H1 (cell line): ENCODE data around the gene GRIK2. TPM values are rescaled to one million over a fixed set of nuclear protein-coding genes. Genes with fewer than 3 reads are reported as not detected.

ENCODE experiments used
- CTCF ChIA-PET: fragments of 300-600 bp; sonication (Branson Sonifier 250); formaldehyde crosslinking; loops from one replicate; lab custom pipeline; 2021; ENCODE audit not compliant: partially characterized antibody; lab: Charles Lee
- POLR2A ChIA-PET: fragments of 300-600 bp; sonication (Branson Sonifier 250); formaldehyde crosslinking; loops from one replicate; lab custom pipeline; 2021; ENCODE audit warnings: inconsistent platforms; ENCODE audit not compliant: partially characterized antibody; lab: Charles Lee
- DNase-seq, 2 experiments: peaks; one replicate each; pipeline versions ENCODE4 v3.0.0 to v3.0.0-alpha.2; 2010 to 2022; ENCODE audit warnings: low spot score in 2 of 2, low read depth in 1 of 2, mixed read lengths in 1 of 2
- FAIRE-seq: peaks from 2 replicates; lab custom pipeline; 2011; peaks lifted over from hg19 to GRCh38; lab: Jason Lieb, UNC
- H2AFZ ChIP-seq: 2 replicates; pipeline ENCODE4 v1.8.1; 2012; ENCODE audit warnings: low read length, inconsistent platforms
- H2AK5ac ChIP-seq: 2 replicates; pipeline ENCODE4 v1.6.1; 2013; ENCODE audit warnings: low read depth, low read length
- H2BK120ac ChIP-seq: replicated peaks from 2 replicates; pipeline ENCODE3; 2013; ENCODE audit warnings: low read depth, low read length, inconsistent platforms
- H2BK12ac ChIP-seq: 2 replicates; pipeline ENCODE4 v1.6.1; 2013; ENCODE audit warnings: low read depth, low read length
- H2BK15ac ChIP-seq: 2 replicates; pipeline ENCODE4 v1.6.1; 2013; ENCODE audit warnings: low read length
- H2BK20ac ChIP-seq: 2 replicates; pipeline ENCODE4 v1.6.1; 2013; ENCODE audit warnings: low read length
- H2BK5ac ChIP-seq: 2 replicates; pipeline ENCODE4 v1.6.1; 2013; ENCODE audit warnings: low read depth, low read length
- H3K14ac ChIP-seq: 2 replicates; pipeline ENCODE4 v1.6.1; 2013; ENCODE audit warnings: inconsistent platforms; ENCODE audit not compliant: insufficient read length
- H3K18ac ChIP-seq: 2 replicates; pipeline ENCODE4 v1.6.1; 2013; ENCODE audit warnings: low read length; ENCODE audit errors: extremely low read depth
- H3K23ac ChIP-seq: 2 replicates; pipeline ENCODE4 v1.6.1; 2013; ENCODE audit warnings: inconsistent platforms; ENCODE audit not compliant: insufficient read length
- H3K23me2 ChIP-seq: 2 replicates; pipeline ENCODE4 v1.6.1; 2013; ENCODE audit warnings: low read depth, low read length
- H3K27ac ChIP-seq: 2 replicates; pipeline ENCODE4 v1.6.1; 2011; ENCODE audit warnings: low read depth, low read length, inconsistent platforms
- H3K27me3 ChIP-seq, 4 experiments: replicated peaks in 1 of 4; 1 replicate in 1 of 4; 2 replicates in 3 of 4; pipeline versions ENCODE4 v1.6.1 to v1.8.1; 2011 to 2013; ENCODE audit warnings: low read length in 3 of 4, mild to moderate bottlenecking in 3 of 4, inconsistent platforms in 2 of 4, mixed read lengths in 2 of 4, moderate library complexity in 1 of 4; ENCODE audit not compliant: control insufficient read depth in 3 of 4, insufficient read depth in 3 of 4; ENCODE audit errors: extremely low read depth in 1 of 4
- H3K36me3 ChIP-seq, 4 experiments: 2 replicates each; pipeline versions ENCODE4 v1.6.1 to v1.8.1; 2011 to 2013; ENCODE audit warnings: mild to moderate bottlenecking in 4 of 4, low read length in 3 of 4, moderate library complexity in 2 of 4, control low read depth in 1 of 4, inconsistent platforms in 1 of 4; ENCODE audit not compliant: insufficient read depth in 4 of 4, control insufficient read depth in 2 of 4
- H3K4ac ChIP-seq: replicated peaks from 2 replicates; pipeline ENCODE3; 2013; ENCODE audit warnings: low read length, low read depth, mixed read lengths, inconsistent platforms; ENCODE audit not compliant: insufficient read length
- H3K4me1 ChIP-seq, 4 experiments: replicated peaks in 1 of 4; 1 replicate in 1 of 4; 2 replicates in 3 of 4; pipeline versions ENCODE4 v1.6.1 to v1.8.1; 2011 to 2013; ENCODE audit warnings: low read length in 3 of 4, inconsistent platforms in 2 of 4, mixed read lengths in 1 of 4; ENCODE audit not compliant: insufficient read depth in 4 of 4, control insufficient read depth in 3 of 4
- H3K4me2 ChIP-seq, 2 experiments: 2 replicates each; pipeline versions ENCODE4 v1.6.1 to v1.8.1; 2011 to 2013; ENCODE audit warnings: low read depth in 2 of 2, low read length in 2 of 2, control low read depth in 1 of 2, inconsistent platforms in 1 of 2, mild to moderate bottlenecking in 1 of 2; ENCODE audit not compliant: insufficient read depth in 1 of 2
- H3K4me3 ChIP-seq, 4 experiments: fragments of 200-600, 300-600 bp in 1 of 4; sonication (generic), shearing (Covaris generic), sonication (Bioruptor Twin) in 1 of 4; 2 replicates each; pipeline versions ENCODE4 v1.5.1 to v1.8.1; 2011 to 2016; ENCODE audit warnings: low read length in 4 of 4, low read depth in 3 of 4, control low read depth in 2 of 4, inconsistent platforms in 2 of 4, mild to moderate bottlenecking in 2 of 4, mixed read lengths in 1 of 4, moderate library complexity in 1 of 4; ENCODE audit not compliant: insufficient read depth in 2 of 4; ENCODE audit errors: extremely low read depth in 1 of 4
- H3K56ac ChIP-seq: replicated peaks from 2 replicates; pipeline ENCODE3; 2013; ENCODE audit warnings: low read depth, mild to moderate bottlenecking, mixed read lengths, low read length, inconsistent platforms; ENCODE audit not compliant: insufficient read length
- H3K79me1 ChIP-seq: 2 replicates; pipeline ENCODE4 v1.6.1; 2013; ENCODE audit warnings: low read depth, low read length, control low read depth
- H3K79me2 ChIP-seq, 2 experiments: 2 replicates each; pipeline versions ENCODE4 v1.6.1 to v1.8.1; 2012 to 2013; ENCODE audit warnings: low read length in 2 of 2, mild to moderate bottlenecking in 2 of 2, inconsistent platforms in 1 of 2; ENCODE audit not compliant: insufficient read depth in 2 of 2, control insufficient read depth in 1 of 2
- H3K9ac ChIP-seq, 4 experiments: replicated peaks in 1 of 4; 1 replicate in 1 of 4; 2 replicates in 3 of 4; pipeline versions ENCODE4 v1.6.1 to v1.8.1; 2011 to 2013; ENCODE audit warnings: low read depth in 3 of 4, low read length in 3 of 4, control low read depth in 2 of 4, mild to moderate bottlenecking in 2 of 4, moderate library complexity in 2 of 4, inconsistent platforms in 1 of 4; ENCODE audit errors: extremely low read depth in 1 of 4
- H3K9me3 ChIP-seq, 2 experiments: 2 replicates each; pipeline versions ENCODE4 v1.6.1 to v1.8.1; 2012 to 2013; ENCODE audit warnings: mild to moderate bottlenecking in 2 of 2, moderate library complexity in 2 of 2, control low read depth in 1 of 2, inconsistent platforms in 1 of 2, low read depth in 1 of 2, low read length in 1 of 2, mixed read lengths in 1 of 2; ENCODE audit not compliant: insufficient read depth in 2 of 2
- H4K20me1 ChIP-seq, 2 experiments: replicated peaks in 1 of 2; 2 replicates each; pipeline versions ENCODE3 to v1.8.1; 2011 to 2013; ENCODE audit warnings: inconsistent platforms in 2 of 2, low read length in 2 of 2, mild to moderate bottlenecking in 1 of 2; ENCODE audit not compliant: insufficient read depth in 2 of 2, control insufficient read depth in 1 of 2
- H4K5ac ChIP-seq: 2 replicates; pipeline ENCODE4 v1.6.1; 2013; ENCODE audit warnings: low read length, low read depth, mixed read lengths, inconsistent platforms; ENCODE audit not compliant: insufficient read length
- H4K8ac ChIP-seq: 2 replicates; pipeline ENCODE4 v1.8.0; 2013; ENCODE audit warnings: mild to moderate bottlenecking, moderate library complexity, low read length, inconsistent platforms; ENCODE audit not compliant: insufficient read depth; ENCODE audit errors: extremely low read depth
- H4K91ac ChIP-seq: replicated peaks from 2 replicates; pipeline ENCODE3; 2013; ENCODE audit warnings: low read length, mixed read lengths, inconsistent platforms; ENCODE audit not compliant: insufficient read length
- FOSL1 ChIP-seq: IDR thresholded peaks from 2 replicates; pipeline ENCODE4 v1.6.1; 2011; ENCODE audit warnings: mild to moderate bottlenecking, low read depth, low read length, moderate library complexity; ENCODE audit not compliant: insufficient read depth
- JUND ChIP-seq: IDR thresholded peaks from 2 replicates; pipeline ENCODE4 v1.6.1; 2011; ENCODE audit warnings: mild to moderate bottlenecking, improper control_type of control experiment, low read length
- MAFK ChIP-seq: IDR thresholded peaks from 2 replicates; pipeline ENCODE4 v1.6.1; 2012; ENCODE audit warnings: low read depth, mild to moderate bottlenecking, improper control_type of control experiment, low read length
- TAF1 ChIP-seq: IDR thresholded peaks from 2 replicates; pipeline ENCODE4 v1.6.1; 2011; ENCODE audit warnings: mild to moderate bottlenecking, low read depth, low read length
- TCF12 ChIP-seq: IDR thresholded peaks from 2 replicates; pipeline ENCODE4 v1.6.1; 2011; ENCODE audit warnings: low read depth, mild to moderate bottlenecking, low read length
- YY1 ChIP-seq: IDR thresholded peaks from 2 replicates; pipeline ENCODE4 v1.6.1; 2011; ENCODE audit warnings: low read depth, mild to moderate bottlenecking, low read length
- WGBS, 2 experiments: shearing (Covaris generic) in 1 of 2; methylation state at CpG; one replicate each; pipeline versions ENCODE4 v1.1.6 to v1.1.7; 2013 to 2015; ENCODE audit warnings: low lambda C conversion rate in 2 of 2, mixed read lengths in 2 of 2, inconsistent platforms in 1 of 2, low coverage in 1 of 2, missing lambda C conversion rate in 1 of 2; ENCODE audit not compliant: insufficient replicate concordance in 2 of 2, insufficient coverage in 1 of 2, insufficient read length in 1 of 2; ENCODE audit errors: extremely low coverage in 1 of 2, missing lambda C conversion rate in 1 of 2; 5-methylcytosine and 5-hydroxymethylcytosine counted together
- polyA plus RNA-seq, 7 experiments: library from polyadenylated mRNA; depleted of rRNA in 3 of 7; stranded (reverse) in 5 of 7; unstranded in 2 of 7; fragments of >200 nt in 5 of 7; fragments of 200-250 nt in 2 of 7; gene quantifications; 1 replicate in 5 of 7; 2 replicates in 1 of 7; 4 replicates in 1 of 7; pipeline versions ENCODE4 v1.2.1 to v1.2.3, GENCODE V29; 2011 to 2013; ENCODE audit warnings: missing spikeins in 2 of 7, mixed read lengths in 2 of 7
- total RNA-seq: library from RNA; stranded (reverse); fragmentation: NEBNext Ultra II Directional; extraction: Animal tissue kit (Norgen Biotek cat#: 25700); gene quantifications from 2 replicates; pipeline ENCODE4 v1.2.1, GENCODE V29; 2021

The GRIK2 gene
- total and polyA plus RNA-seq, 2 of the 8 experiments (the other 6 are each of a cell fraction or from before 2014, with no cell fraction given): 1.8 to 2.2 TPM

DNA sequence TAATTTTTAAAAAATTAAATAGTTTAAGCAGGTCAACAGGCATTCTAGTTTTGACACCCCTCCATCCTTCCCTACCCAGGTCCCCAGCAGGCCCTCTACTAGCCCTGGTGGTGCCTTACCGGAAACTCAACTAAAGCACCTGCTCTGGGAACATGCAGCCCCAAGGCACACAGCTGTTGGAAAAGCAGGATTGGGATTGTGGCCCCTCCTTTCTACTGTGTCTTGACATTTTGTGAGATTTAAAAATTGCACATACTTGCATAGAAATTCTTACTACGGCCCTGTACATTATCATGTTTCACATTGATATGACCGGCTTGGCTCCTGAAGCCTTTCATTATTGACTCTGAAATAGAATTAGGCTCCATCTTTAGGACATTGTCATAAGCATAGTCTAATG lies 423.2 kb downstream of the GRIK2 start:
- DNase-seq (no peak), FAIRE-seq (no peak)
- H3K27ac ChIP-seq: no peak overlapping the region
- H2BK12ac ChIP-seq: no peak overlapping the region
- H4K8ac ChIP-seq: no peak overlapping the region
- no peak overlapping the region for H3K23ac ChIP-seq
- no peak overlapping the region for H3K9ac ChIP-seq
- ChIA-PET POLR2A (no interaction called here), CTCF (no interaction called here)
- H4K20me1 ChIP-seq: no peaks in the 10 kb centered on the region
- H3K79me2 ChIP-seq: no peaks in the 10 kb centered on the region
- no peak overlapping the region for H2AK5ac ChIP-seq
- H4K5ac ChIP-seq: no peak overlapping the region
- no peaks in the 10 kb centered on the region for H3K4me1 ChIP-seq
- H2BK20ac ChIP-seq: no peak overlapping the region
- no peak overlapping the region for H4K91ac ChIP-seq
- H3K23me2 ChIP-seq: no peaks in the 10 kb centered on the region
- WGBS, 2 experiments: 91% methylated on average over 3 of the region's 3 CpGs; no CpG with 5 or more reads in 1 of the 2 experiments
- no peak overlapping the region for H2BK15ac ChIP-seq
- H3K4me3 ChIP-seq: no peak overlapping the region
- no peak overlapping the region for H2BK120ac ChIP-seq
- no peak overlapping the region for H2AFZ ChIP-seq
- TF ChIP-seq YY1: no peak
- no peak for TF ChIP-seq FOSL1
- TF ChIP-seq TCF12: no peak
- TF ChIP-seq MAFK: no peak
- TF ChIP-seq TAF1: no peak
- no peak for TF ChIP-seq JUND
- no peak overlapping the region for H3K18ac ChIP-seq
- no peak overlapping the region for H3K4ac ChIP-seq
- H3K4me2 ChIP-seq: no peak overlapping the region
- no peaks in the 10 kb centered on the region for H3K79me1 ChIP-seq
- H3K36me3 ChIP-seq: no peaks in the 10 kb centered on the region
- H3K14ac ChIP-seq: no peak overlapping the region
- H3K9me3 ChIP-seq: no peaks in the 10 kb centered on the region
- no peak overlapping the region for H3K56ac ChIP-seq
- H3K27me3 ChIP-seq: no peaks in the 10 kb centered on the region
- no peak overlapping the region for H2BK5ac ChIP-seq
